ENCODE measurements around the gene MT1B. TPM values are rescaled to one million over a fixed set of nuclear protein-coding genes. Genes with fewer than 3 reads are reported as not detected.

MT1B gene
- total and polyA plus RNA-seq, 11 donors: not detected

DNA sequence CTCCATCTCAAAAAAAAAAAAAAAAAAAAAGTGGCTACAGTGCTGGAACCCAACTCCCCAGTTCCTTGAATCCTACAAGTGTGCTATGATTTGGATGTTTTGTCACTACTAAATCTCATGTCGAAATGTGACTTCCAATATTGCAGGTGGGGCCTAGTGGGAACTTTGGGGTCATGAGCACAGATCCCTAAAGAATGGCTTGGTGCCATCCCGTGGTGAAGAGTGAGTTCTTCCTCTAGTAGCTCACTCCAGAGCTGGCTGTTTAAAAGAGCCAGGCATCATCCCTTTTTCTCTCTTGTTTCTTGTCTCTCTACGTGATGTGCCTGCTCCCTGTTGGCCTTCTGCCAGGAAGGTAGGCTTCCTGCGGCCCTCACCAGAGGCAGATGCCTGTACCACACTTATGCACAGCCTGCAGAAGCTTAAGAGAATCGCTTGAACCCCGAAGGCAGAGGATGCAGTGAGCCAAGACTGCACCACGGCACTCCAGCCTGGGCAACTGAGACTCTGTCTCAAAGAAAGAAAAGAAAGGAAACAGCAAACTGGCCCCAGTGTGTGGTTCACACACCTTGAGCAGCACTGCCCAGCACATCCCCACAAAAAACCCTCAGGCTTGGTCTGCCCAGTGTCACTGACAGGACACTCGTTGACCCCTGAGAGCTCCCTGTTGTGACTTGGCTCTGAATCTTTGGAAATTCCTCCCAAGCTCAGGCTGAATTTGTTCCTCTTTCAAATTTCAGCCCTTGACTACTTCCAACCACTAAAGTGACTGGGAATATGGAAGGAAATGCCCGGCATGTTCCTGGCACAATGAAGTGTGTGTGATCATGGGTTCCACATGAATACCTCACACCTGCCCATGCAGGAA is 23.0 kb upstream of the MT1B start:
- no peak for DNase-seq
- peaks cover 0 to 19% (median 0%) of the 10 kb centered on the region in 9 donors for H3K27me3 ChIP-seq
- TF ChIP-seq POLR2A (IDR thresholded peaks at IDR 0.05): no peak
- TF ChIP-seq, protein P1, sequence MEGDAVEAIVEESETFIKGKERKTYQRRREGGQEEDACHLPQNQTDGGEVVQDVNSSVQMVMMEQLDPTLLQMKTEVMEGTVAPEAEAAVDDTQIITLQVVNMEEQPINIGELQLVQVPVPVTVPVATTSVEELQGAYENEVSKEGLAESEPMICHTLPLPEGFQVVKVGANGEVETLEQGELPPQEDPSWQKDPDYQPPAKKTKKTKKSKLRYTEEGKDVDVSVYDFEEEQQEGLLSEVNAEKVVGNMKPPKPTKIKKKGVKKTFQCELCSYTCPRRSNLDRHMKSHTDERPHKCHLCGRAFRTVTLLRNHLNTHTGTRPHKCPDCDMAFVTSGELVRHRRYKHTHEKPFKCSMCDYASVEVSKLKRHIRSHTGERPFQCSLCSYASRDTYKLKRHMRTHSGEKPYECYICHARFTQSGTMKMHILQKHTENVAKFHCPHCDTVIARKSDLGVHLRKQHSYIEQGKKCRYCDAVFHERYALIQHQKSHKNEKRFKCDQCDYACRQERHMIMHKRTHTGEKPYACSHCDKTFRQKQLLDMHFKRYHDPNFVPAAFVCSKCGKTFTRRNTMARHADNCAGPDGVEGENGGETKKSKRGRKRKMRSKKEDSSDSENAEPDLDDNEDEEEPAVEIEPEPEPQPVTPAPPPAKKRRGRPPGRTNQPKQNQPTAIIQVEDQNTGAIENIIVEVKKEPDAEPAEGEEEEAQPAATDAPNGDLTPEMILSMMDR (IDR thresholded peaks at IDR 0.05): no peak
- intact Hi-C loops (cut with DNase I): loop anchor here in 1 of 10 donors (5.0 kb wide), 1 partner anchor 54 kb away; the partner anchor contains the start of gene MT1X
- H3K4me1 ChIP-seq: peaks cover 0 to 35% (median 16%) of the 10 kb centered on the region in 12 donors
- no peak for ATAC-seq
- no peaks in the 10 kb centered on the region for H3K36me3 ChIP-seq
- H3K4me3 ChIP-seq: no peak overlapping the region
- 67 to 78% (median 73%) methylated on average over 9 of the region's 9 CpGs for WGBS, 4 donors
- H3K27ac ChIP-seq: peak overlapping the region in 3 of 12 donors; percentile 28 to 92 (median 45)
- H3K9me3 ChIP-seq: no peaks in the 10 kb centered on the region

DNA sequence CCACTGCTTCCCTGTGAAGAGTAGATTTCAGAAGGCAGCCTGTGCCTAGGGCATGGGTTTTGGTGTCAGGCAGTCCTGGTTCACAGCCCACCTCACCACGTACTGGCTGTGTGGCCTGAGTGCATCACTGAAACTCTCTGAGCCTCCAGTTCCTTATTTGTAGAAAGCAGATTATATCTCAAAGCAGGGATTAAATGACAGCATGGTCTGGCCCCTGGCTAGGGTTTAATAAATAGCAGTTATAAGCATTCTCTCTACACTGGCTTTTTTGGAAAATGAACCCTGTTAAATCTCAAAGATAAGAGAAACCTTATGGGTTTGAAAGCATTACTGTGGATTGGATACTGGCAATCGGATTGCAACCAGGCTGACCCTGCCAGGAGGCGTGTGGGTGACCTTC is 22.2 kb upstream of the MT1B start:
- 89 to 95% (median 91%) methylated on average over 3 of the region's 3 CpGs for WGBS, 4 donors
- no peaks in the 10 kb centered on the region for H3K36me3 ChIP-seq
- H3K27ac ChIP-seq: peak overlapping the region in 1 of 12 donors; percentile 45
- intact Hi-C loops (cut with DNase I): loop anchor here in 1 of 10 donors (5.0 kb wide), 1 partner anchor 53 kb away; the partner anchor contains the start of gene MT1X
- no peak for TF ChIP-seq POLR2A (IDR thresholded peaks at IDR 0.05)
- TF ChIP-seq, protein P1 (IDR thresholded peaks at IDR 0.05): no peak
- peaks cover 0 to 36% (median 16%) of the 10 kb centered on the region in 12 donors for H3K4me1 ChIP-seq
- H3K4me3 ChIP-seq: no peak overlapping the region
- no peaks in the 10 kb centered on the region for H3K9me3 ChIP-seq
- DNase-seq: no peak
- peaks cover 0 to 27% (median under 1%) of the 10 kb centered on the region in 9 donors for H3K27me3 ChIP-seq
- ATAC-seq: no peak

DNA sequence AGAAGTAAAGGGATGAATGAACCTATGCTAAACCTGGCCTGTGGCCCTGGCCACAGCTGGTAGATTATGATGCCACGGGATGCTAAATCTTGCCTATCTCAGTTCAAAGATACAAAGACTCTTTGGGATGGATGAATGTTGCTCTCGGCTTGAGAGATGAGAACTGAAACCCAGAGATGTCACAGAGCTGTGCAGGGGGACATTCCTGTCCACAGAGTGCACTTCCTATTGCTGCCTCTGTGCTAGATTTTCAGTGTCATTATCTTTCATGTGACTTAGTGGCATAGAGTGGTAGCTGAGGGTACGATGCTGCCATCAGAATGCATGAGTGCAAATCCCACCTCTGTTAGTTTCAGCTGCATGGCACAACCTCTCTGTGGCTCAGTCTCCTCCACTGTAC is 21.6 kb upstream of the MT1B start:
- intact Hi-C loops (cut with DNase I): no loop called here
- ATAC-seq: no peak
- H3K27me3 ChIP-seq: peaks cover 0 to 33% (median 6%) of the 10 kb centered on the region in 9 donors

DNA sequence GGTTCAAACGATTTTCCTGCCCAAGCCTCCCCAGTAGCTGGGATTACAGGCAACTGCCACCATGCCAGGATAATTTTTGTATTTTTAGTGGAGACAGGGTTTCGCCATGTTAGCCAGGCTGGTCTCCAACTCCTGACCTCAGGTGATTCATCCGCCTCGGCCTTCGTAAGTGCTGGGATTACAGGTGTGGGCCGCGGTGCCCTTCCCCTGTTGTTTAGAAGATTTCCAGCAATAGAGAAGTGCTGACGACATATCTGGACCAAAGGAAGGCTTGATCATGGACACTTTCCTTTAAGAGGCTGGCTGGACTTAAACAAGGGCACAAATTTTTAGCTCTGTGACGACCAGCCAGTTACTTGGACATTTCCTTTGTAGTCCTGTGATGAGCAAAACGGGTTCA is 20.5 kb upstream of the MT1B start:
- DNase-seq (no peak), ATAC-seq (no peak)
- H3K9me3 ChIP-seq: no peaks in the 10 kb centered on the region
- H3K27me3 ChIP-seq: peaks cover 0 to 44% (median 17%) of the 10 kb centered on the region in 9 donors
- H3K4me3 ChIP-seq: no peak overlapping the region
- WGBS, 4 donors: 89 to 95% (median 94%) methylated on average over 10 of the region's 10 CpGs
- peaks cover 0 to 41% (median 16%) of the 10 kb centered on the region in 12 donors for H3K4me1 ChIP-seq
- no peaks in the 10 kb centered on the region for H3K36me3 ChIP-seq
- no peak for TF ChIP-seq POLR2A (IDR thresholded peaks at IDR 0.05)
- TF ChIP-seq, protein P1 (IDR thresholded peaks at IDR 0.05): no peak
- intact Hi-C loops (cut with DNase I): no loop called here
- peak overlapping the region in 6 of 12 donors; percentile 67 to 81 (median 77) for H3K27ac ChIP-seq

More for the DNA sequence above, 21.6 kb upstream of the MT1B start:
- 73 to 80% (median 77%) methylated on average over 3 of the region's 3 CpGs for WGBS, 4 donors
- Histone ChIP-seq H3K4me3 (no peak overlapping the region), H3K27ac (no peak overlapping the region), H3K4me1 (peaks cover 0 to 38% (median 16%) of the 10 kb centered on the region in 12 donors), H3K36me3 (no peaks in the 10 kb centered on the region), H3K9me3 (no peaks in the 10 kb centered on the region)
- TF ChIP-seq, protein P1 (IDR thresholded peaks at IDR 0.05): no peak
- no peak for TF ChIP-seq POLR2A (IDR thresholded peaks at IDR 0.05)
- no peak for DNase-seq

Data from heart left ventricle (tissue), 16 donors.